GM19023 (cell line): ENCODE measurements around the gene PIGR.

Source experiments
- ATAC-seq: cut with Tn5 transposase; IDR thresholded peaks from one replicate; pipeline ENCODE4 v1.9.1; 2021; ENCODE audit warnings: mild to moderate bottlenecking, moderate library complexity; ENCODE audit not compliant: unreplicated experiment

The PIGR gene

GRCh38 chr1:206893380-206893779 lies 52.9 kb downstream of the PIGR start:
- ATAC-seq, result no peak

DNA sequence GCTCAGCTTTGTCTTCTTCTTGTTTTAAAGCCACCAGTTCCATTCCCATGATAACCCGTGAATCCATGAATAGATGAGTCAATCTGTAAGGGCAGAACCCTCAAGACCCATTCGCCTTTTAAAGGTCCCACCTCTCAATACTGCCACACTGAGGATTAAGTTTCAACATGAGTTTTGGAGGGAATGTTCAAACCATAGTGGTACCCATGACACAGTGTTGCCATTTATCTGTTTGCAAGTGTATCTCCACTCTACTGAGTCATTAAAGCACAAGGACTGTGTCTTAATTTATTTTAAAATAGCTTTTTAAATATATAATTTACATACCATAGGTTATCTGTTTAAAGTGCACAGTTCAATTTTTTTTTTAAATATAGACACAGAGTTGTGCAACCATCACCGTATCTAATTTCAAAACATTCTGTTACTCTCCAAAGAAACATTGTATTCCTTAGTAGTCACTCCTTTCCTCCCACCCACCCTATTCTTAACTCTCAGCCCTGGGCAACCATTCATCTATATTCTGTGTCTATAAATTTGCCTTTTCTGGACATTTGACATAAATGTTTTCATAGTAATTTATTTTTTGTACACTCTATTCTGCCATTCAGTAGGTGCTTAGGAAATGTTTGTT lies 53.8 kb downstream of the PIGR start:
- no peak for ATAC-seq

DNA sequence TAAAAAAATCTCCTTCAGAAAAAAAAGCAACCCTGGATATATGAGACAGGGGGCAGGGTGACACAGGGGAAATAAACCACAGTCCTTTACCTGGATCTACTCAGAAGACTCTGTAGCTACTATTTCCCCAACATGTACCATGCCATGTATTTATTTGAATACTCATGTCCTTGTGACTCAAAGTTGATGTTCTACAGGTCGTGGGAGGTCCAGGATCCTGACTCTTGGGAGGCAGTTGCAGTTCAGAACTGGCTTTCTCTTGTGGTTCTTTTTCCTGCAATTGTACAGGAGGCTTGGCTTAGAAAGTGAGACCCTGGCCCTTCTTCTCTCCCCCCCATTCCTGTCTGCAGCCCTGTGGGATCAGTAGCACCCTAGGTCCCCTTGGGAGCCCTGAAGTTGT lies 54.9 kb downstream of the PIGR start:
- ATAC-seq, result no peak

DNA sequence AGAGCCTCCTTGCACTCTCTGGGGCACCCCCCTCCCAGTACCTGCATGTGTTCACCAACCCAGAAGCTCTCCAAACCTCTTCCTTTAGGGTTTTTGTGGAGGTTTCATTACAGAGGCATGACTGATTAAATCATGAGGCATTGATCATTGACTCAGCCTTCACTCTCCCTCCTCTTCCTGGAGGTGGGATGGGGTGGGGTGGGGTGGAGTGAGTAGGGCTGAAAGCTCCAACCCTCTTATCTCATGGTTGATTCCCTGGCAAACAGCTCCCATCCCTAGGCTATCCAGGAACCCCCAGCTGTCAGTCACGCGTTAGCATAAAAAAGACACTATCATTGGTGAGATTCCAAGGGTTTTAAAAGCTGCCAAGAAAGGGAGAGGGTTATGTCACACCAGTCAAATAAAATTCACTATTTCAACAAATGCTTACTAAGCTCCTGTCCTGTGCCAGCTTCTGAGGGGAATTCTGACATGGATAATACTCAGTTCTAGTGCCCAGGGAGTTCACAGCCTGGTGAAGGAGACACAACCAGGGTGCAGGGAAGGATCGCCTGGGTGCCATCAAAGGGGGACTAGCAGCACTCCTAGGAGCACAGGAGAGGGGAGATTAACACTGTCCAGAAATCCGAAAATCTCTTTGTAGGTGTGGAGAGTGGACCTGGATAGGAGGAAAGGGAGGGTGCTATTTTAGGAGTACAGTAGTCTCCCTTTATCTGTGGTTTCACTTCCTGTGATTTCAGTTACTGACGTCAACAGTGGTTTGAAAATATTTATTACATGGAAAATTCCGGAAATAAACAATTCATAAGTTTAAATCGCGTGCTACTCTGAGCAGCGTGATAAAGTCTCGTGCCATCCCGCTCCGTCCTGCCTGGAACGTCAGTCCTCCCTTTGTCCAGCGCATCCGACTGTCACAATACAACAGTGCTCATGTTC lies 55.9 kb downstream of the PIGR start:
- no peak for ATAC-seq

DNA sequence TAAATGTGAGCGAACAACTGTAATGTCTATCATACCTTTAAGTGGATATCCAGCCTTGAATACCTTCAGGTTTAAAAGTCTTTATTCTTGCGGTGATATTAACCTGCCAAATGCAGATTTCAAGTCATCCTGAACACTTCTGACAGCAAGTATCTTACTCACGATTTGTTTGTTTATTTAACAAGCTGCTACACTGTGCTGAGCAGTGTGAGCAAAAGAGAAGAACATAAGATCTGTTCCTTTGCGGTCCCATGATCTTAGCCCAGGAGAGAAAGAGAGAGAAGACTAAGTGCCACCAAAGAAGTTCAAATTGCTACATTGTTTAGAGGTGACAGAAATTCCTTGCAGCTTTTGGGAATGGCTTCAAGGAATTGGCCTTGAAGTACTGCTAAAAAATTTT lies 58.6 kb downstream of the PIGR start:
- no peak for ATAC-seq

GRCh38 chr1:206886831-206887230 lies 59.4 kb downstream of the PIGR start:
- ATAC-seq, result no peak

- ATAC-seq, result no peak
These were observed 60.8 kb downstream of the PIGR start for GRCh38 chr1:206885341-206886060.

- ATAC-seq, result no peak
These were observed 62.4 kb downstream of the PIGR start for GRCh38 chr1:206883876-206884275.

DNA sequence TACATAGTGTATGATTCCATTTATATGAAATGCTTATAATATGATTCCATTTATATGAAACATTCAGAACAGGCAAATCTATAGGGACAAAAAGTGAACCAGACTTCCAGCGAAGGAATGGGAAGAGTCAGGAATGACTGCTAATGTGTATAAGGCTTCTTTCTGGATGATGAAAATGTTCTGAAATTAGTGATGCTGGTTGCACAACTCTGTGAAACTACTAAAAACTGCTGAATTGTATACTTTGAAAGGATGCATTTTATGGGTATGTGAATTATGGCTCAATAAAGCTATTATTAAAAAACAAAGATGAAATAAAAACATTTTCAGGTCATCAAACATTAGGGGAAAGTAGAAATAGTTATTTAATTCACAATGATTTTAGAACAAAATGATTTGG lies 63.1 kb downstream of the PIGR start:
- ATAC-seq, result no peak

- no peak for ATAC-seq
These were observed 63.7 kb downstream of the PIGR start for GRCh38 chr1:206882555-206882954.

- no peak for ATAC-seq
These were observed 66.0 kb downstream of the PIGR start for GRCh38 chr1:206880314-206880713.
